Mucosa of descending colon (tissue), 3 donors: Measurements from ENCODE around the gene PTPRN2. TPM values are rescaled to one million over a fixed set of nuclear protein-coding genes. Genes with fewer than 3 reads are reported as not detected.

Source experiments
- ATAC-seq: fragments of 200-7000 bp; cut with Tn5 transposase; one replicate; pipeline ENCODE4 v1.9.1; 2020; ENCODE audit warnings: mild to moderate bottlenecking, moderate library complexity
- DNase-seq, 3 donors: peaks; one replicate each; pipeline ENCODE4 v3.0.0-alpha.2; 2020
- H3K36me3 ChIP-seq: fragments of 200-600 bp; one replicate; pipeline ENCODE4 v1.8.0; 2021; ENCODE audit warnings: low read depth, mild to moderate bottlenecking
- H3K4me1 ChIP-seq: fragments of 200-600 bp; one replicate; pipeline ENCODE4 v1.8.0; 2021; ENCODE audit warnings: low read depth, mild to moderate bottlenecking
- H3K4me3 ChIP-seq: fragments of 200-600 bp; one replicate; pipeline ENCODE4 v1.8.0; 2021; ENCODE audit warnings: mild to moderate bottlenecking
- H3K9me3 ChIP-seq: fragments of 200-600 bp; one replicate; pipeline ENCODE4 v1.8.0; 2021; ENCODE audit warnings: mild to moderate bottlenecking
- CTCF ChIP-seq: fragments of 200-600 bp; IDR thresholded peaks from one replicate; pipeline ENCODE4 v1.8.0; 2022; ENCODE audit warnings: antibody characterized with exemption, mild to moderate bottlenecking
- intact Hi-C, 2 donors: fragments of 100-400 bp; cut with DNase I in 1 of 2; cut with micrococcal nuclease in 1 of 2; formaldehyde crosslinking; loops; one replicate each; pipeline versions ENCODE4 v1.11.0 to v1.11.1; 2022; cut with DNase I, micrococcal nuclease
- total RNA-seq, 3 donors: library from RNA; stranded (reverse); fragmentation: NEBNext Ultra II Directional in 2 of 3; extraction: Animal tissue kit (Norgen Biotek cat#: 25700) in 2 of 3; gene quantifications; one replicate each; pipeline versions ENCODE4 v1.2.1 to v1.2.4, GENCODE V29; 2021 to 2023
- donor health status: DM: no; HTN: no; CAD: no; lungs with moderate emphysema.
- donor health status: DM: no; HTN: no; CAD: no.
- donor health status: DM: no; HTN: yes; CAD: no.

PTPRN2 gene
- total RNA-seq, 3 donors from 2014 or later: 12.5 to 28.0 (median 26.2) TPM

DNA sequence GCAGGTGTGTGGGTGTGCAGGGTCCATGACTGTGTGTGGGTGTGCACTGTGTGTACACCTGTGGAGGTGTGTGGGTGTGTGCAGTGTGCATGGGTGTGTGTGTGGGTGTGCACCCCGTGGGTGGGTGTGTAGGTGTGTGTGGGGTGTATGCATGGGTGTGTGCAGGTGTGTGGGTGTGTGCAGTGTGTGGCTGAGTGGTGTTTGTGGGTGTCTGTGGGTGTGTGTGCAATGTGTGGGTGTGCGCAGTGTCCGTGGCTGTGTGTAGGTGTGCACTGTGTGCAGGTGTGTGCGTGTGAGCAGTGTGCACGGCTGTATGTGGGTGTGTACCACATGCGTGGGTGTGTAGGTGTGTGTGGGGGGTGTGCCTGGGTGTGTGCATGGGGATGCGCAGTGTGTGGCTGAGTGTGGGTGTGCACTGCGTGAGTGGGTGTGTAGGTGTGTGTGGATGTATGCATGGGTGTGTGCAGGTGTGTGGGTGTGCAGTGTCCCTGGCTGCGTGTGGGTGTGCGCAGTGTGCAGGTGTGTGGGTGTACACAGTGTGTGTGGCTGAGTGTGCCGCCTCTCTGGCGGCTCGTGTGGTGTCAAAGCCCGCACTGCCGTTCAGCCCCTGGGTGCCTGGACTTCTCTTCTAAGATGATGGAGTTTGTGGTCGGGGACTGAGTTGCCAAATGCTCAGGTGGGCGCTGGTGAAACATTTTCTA lies 1042.5 kb downstream of the PTPRN2 start:
- Histone ChIP-seq H3K4me3 (no peak overlapping the region), H3K36me3 (no peaks in the 10 kb centered on the region), H3K4me1 (no peaks in the 10 kb centered on the region), H3K9me3 (no peaks in the 10 kb centered on the region)
- intact Hi-C loops: no loop called here
- TF ChIP-seq CTCF: no peak
- peak in 2 of 3 donors; percentile 9 to 35 for DNase-seq
- ATAC-seq: peak; percentile 22

DNA sequence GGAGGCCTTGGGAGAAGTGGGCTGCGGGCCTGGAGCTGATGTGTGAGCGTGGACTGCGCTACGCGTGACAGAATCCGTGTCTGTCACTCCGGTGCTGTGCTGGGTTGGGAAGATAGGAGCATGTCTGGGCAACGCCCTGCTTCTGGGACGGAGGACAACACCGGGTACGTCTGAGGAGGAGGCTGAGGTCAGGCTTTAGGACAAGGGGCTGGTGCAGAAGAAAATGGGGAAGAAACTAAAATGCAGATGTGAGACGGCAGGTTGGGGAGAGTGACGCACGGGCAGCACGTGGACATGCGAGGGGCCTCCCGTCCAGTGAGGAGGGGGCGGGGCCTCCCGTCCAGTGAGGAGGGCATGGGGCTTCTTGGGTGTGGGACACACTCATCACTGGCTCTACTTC lies 1043.4 kb downstream of the PTPRN2 start:
- H3K4me3 ChIP-seq: no peak overlapping the region
- H3K4me1 ChIP-seq: no peaks in the 10 kb centered on the region
- ATAC-seq (no peak), DNase-seq (peak in 2 of 3 donors; percentile 5 to 22)
- no peaks in the 10 kb centered on the region for H3K36me3 ChIP-seq
- H3K9me3 ChIP-seq: no peaks in the 10 kb centered on the region
- no peak for TF ChIP-seq CTCF
- intact Hi-C loops: no loop called here

DNA sequence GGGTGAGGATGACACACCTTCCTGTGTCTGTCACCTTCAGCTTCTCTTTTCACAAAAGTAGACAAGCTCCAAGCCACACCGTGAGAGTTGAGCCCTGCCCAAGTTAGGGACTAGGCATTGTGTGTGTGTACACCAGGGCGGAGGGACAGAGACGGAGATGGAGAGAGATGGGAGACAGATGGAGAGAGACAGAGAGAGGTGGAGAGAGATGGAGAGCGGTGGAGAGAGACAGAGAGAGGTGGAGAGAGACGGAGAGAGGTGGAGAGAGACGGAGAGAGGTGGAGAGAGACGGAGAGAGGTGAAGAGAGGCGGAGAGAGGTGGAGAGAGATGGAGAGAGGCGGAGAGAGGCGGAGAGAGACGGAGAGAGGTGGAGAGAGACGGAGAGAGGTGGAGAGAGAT lies 1043.8 kb downstream of the PTPRN2 start:
- Histone ChIP-seq H3K36me3 (no peaks in the 10 kb centered on the region), H3K9me3 (no peaks in the 10 kb centered on the region), H3K4me1 (no peaks in the 10 kb centered on the region), H3K4me3 (no peak overlapping the region)
- DNase-seq (peak in 1 of 3 donors; percentile 5), ATAC-seq (no peak)
- TF ChIP-seq CTCF: no peak
- intact Hi-C loops: no loop called here

DNA sequence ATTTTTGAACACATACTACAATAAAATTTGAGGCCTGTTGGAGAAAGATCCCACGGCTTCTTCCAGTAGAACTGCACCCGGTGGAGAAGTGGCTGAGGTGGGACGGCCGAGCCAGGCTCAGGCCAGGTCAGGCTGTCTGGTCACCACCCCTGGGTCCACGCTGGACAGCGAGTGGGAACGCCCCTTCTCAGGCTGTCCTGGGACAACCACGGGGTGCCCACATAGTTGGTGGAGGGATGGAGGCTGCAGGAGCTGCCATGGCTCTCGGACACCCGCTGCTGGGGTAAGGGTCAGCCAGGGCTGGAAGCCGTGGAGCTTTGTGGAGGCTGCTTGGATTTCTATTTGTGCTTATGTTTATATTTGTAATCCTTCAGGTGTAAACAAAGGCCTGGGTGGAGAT lies 1044.3 kb downstream of the PTPRN2 start:
- no peaks in the 10 kb centered on the region for H3K4me1 ChIP-seq
- intact Hi-C loops: no loop called here
- H3K9me3 ChIP-seq: no peaks in the 10 kb centered on the region
- ATAC-seq: no peak
- peak in 2 of 3 donors; percentile 6 to 25 for DNase-seq
- no peak overlapping the region for H3K4me3 ChIP-seq
- no peak for TF ChIP-seq CTCF
- no peaks in the 10 kb centered on the region for H3K36me3 ChIP-seq

DNA sequence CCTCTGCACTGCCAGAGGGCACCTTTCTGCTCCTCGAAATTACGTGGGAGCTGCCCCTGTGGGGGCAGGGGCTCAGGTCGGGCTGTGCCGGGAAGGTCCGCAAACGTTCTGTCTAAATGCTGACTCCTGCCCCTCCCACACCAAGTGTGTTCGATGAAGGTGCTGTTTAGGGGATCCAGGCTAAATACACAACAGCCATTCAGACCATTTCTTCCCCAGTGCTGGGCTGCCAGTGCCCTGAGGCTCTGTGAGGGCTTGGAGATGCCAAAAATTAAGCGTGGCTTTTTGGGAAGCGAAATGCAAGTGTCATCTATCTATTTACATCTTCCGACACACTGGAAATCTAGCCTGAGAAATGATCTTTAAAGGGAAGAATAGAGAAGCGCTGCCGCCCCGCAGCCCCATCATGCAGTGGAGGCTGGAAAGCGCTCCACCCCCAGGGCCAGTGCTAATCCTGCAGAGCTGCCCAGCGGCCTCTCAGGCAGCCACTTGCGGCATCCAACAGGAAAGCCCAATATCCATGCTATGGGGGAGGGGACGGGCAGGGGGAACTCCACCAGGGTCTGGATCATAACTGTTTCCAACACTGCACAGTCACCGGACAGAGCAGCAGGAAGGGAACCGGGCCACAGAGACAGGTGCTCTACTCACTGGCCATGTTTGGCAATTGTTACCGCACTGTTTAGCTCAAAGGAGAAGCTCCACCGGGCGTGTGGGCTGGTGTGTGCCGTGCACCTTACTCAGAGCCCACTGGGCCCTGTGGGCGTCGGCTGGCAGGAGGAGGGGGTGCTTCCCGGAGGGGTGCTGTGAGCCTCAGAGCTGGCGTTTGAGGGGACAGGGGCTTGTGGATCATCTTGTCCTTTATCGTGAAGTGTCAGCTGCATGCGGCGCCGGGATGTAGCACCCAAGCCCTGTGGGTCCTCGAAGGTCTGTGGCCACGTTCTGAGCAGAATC lies 1045.3 kb downstream of the PTPRN2 start:
- peak in 2 of 3 donors; percentile 11 to 27 for DNase-seq
- no peak for TF ChIP-seq CTCF
- no peak overlapping the region for H3K4me3 ChIP-seq
- intact Hi-C loops: no loop called here
- ATAC-seq: no peak
- H3K9me3 ChIP-seq: no peaks in the 10 kb centered on the region
- no peaks in the 10 kb centered on the region for H3K4me1 ChIP-seq
- H3K36me3 ChIP-seq: no peaks in the 10 kb centered on the region
